H9 (cell line): ENCODE measurements around the gene CDH22. TPM values are rescaled to one million over a fixed set of nuclear protein-coding genes. Genes with fewer than 3 reads are reported as not detected.

Experiments used
- DNase-seq: peaks from one replicate; pipeline ENCODE4 v3.0.0-alpha.2; 2017
- H2AFZ ChIP-seq: one replicate; pipeline ENCODE4 v1.6.1; 2013; ENCODE audit warnings: mild to moderate bottlenecking, low read length, control low read depth, moderate library complexity
- H2AK5ac ChIP-seq: 2 replicates; pipeline ENCODE4 v1.6.1; 2013; ENCODE audit warnings: low read length, control low read depth, mixed read lengths; ENCODE audit not compliant: insufficient read length
- H2BK120ac ChIP-seq: one replicate; pipeline ENCODE4 v1.6.1; 2013; ENCODE audit warnings: low read depth, mild to moderate bottlenecking, low read length, control low read depth, inconsistent platforms; ENCODE audit not compliant: poor library complexity, severe bottlenecking
- H2BK12ac ChIP-seq: 2 replicates; pipeline ENCODE4 v1.6.1; 2013; ENCODE audit warnings: low read length, control low read depth, mixed read lengths, low read depth; ENCODE audit not compliant: insufficient read length
- H2BK15ac ChIP-seq: 2 replicates; pipeline ENCODE4 v1.6.1; 2013; ENCODE audit warnings: low read depth, low read length, control low read depth
- H2BK20ac ChIP-seq: one replicate; pipeline ENCODE4 v1.6.1; 2013; ENCODE audit warnings: low read depth, mild to moderate bottlenecking, low read length, control low read depth, inconsistent platforms; ENCODE audit not compliant: poor library complexity, severe bottlenecking
- H2BK5ac ChIP-seq: 2 replicates; pipeline ENCODE4 v1.6.1; 2013; ENCODE audit warnings: low read length, control low read depth, mixed read lengths; ENCODE audit not compliant: insufficient read length
- H3K14ac ChIP-seq: 2 replicates; pipeline ENCODE4 v1.6.1; 2013; ENCODE audit warnings: low read length, control low read depth; ENCODE audit not compliant: insufficient read depth
- H3K18ac ChIP-seq: 2 replicates; pipeline ENCODE4 v1.6.1; 2013; ENCODE audit warnings: low read depth, mild to moderate bottlenecking, mixed read lengths, low read length, control low read depth; ENCODE audit not compliant: insufficient read length
- H3K23ac ChIP-seq: 2 replicates; pipeline ENCODE4 v1.6.1; 2013; ENCODE audit warnings: low read length, control low read depth, mixed read lengths, low read depth; ENCODE audit not compliant: insufficient read length
- H3K23me2 ChIP-seq: 2 replicates; pipeline ENCODE4 v1.6.1; 2013; ENCODE audit warnings: low read depth, mild to moderate bottlenecking, mixed read lengths, low read length, control low read depth; ENCODE audit not compliant: insufficient read length, poor library complexity, severe bottlenecking
- H3K27ac ChIP-seq: 2 replicates; pipeline ENCODE4 v1.5.1; 2013; ENCODE audit warnings: low read length, control low read depth, mixed read lengths, low read depth; ENCODE audit not compliant: insufficient read length
- H3K27me3 ChIP-seq: 2 replicates; pipeline ENCODE4 v1.6.1; 2013; ENCODE audit warnings: low read length, control low read depth, inconsistent platforms; ENCODE audit not compliant: insufficient read depth
- H3K4ac ChIP-seq: 2 replicates; pipeline ENCODE4 v1.6.1; 2013; ENCODE audit warnings: low read depth, mild to moderate bottlenecking, control low read depth, inconsistent platforms, low read length, moderate library complexity
- H3K4me1 ChIP-seq: 2 replicates; pipeline ENCODE4 v1.6.1; 2013; ENCODE audit warnings: low read length, control low read depth, inconsistent platforms; ENCODE audit not compliant: insufficient read depth
- H3K4me2 ChIP-seq: 2 replicates; pipeline ENCODE4 v1.6.1; 2013; ENCODE audit warnings: low read length, control low read depth, mixed read lengths; ENCODE audit not compliant: insufficient read length, insufficient read depth
- H3K56ac ChIP-seq: 2 replicates; pipeline ENCODE4 v1.6.1; 2013; ENCODE audit warnings: low read depth, mild to moderate bottlenecking, mixed read lengths, low read length, control low read depth; ENCODE audit not compliant: insufficient read length
- H3K79me1 ChIP-seq: 2 replicates; pipeline ENCODE4 v1.6.1; 2013; ENCODE audit warnings: low read depth, mild to moderate bottlenecking, moderate library complexity, low read length, control low read depth, inconsistent platforms; ENCODE audit not compliant: insufficient read depth, poor library complexity, severe bottlenecking
- H3K79me2 ChIP-seq: 2 replicates; pipeline ENCODE4 v1.6.1; 2013; ENCODE audit warnings: low read length, control low read depth, inconsistent platforms; ENCODE audit not compliant: insufficient read depth
- H3K9ac ChIP-seq: 2 replicates; pipeline ENCODE4 v1.6.1; 2013; ENCODE audit warnings: low read length, control low read depth, mixed read lengths; ENCODE audit not compliant: insufficient read length; ENCODE audit errors: extremely low read depth
- H3K9me3 ChIP-seq: one replicate; pipeline ENCODE4 v1.6.1; 2013; ENCODE audit warnings: low read depth, low read length, inconsistent platforms; ENCODE audit not compliant: control insufficient read depth
- H3T11ph ChIP-seq: one replicate; pipeline ENCODE4 v1.6.1; 2013; ENCODE audit warnings: mild to moderate bottlenecking, low read length, control low read depth, inconsistent platforms
- H4K20me1 ChIP-seq: one replicate; pipeline ENCODE4 v1.6.1; 2013; ENCODE audit not compliant: control insufficient read depth, insufficient read length, insufficient read depth
- H4K5ac ChIP-seq: 2 replicates; pipeline ENCODE4 v1.6.1; 2013; ENCODE audit warnings: low read depth, mild to moderate bottlenecking, mixed read lengths, low read length, control low read depth; ENCODE audit not compliant: insufficient read length
- H4K8ac ChIP-seq: replicated peaks from 2 replicates; pipeline ENCODE4 v1.6.1; 2013; ENCODE audit warnings: low read length, control low read depth, mixed read lengths, low read depth; ENCODE audit not compliant: insufficient read length
- H4K91ac ChIP-seq: 2 replicates; pipeline ENCODE4 v1.6.1; 2013; ENCODE audit warnings: low read depth, mild to moderate bottlenecking, moderate library complexity, mixed read lengths, low read length, control low read depth; ENCODE audit not compliant: insufficient read length
- H3K27ac Mint-ChIP-seq, 3 experiments: 2 replicates in 2 of 3; 3 replicates in 1 of 3; pipeline ENCODE4 v1.8.0; 2020 to 2021; ENCODE audit warnings: mixed read lengths in 3 of 3, mild to moderate bottlenecking in 1 of 3, moderate library complexity in 1 of 3
- H3K27me3 Mint-ChIP-seq: 2 replicates; pipeline ENCODE4 v1.8.0; 2021; ENCODE audit warnings: low read depth, mild to moderate bottlenecking, moderate library complexity, mixed read lengths
- H3K36me3 Mint-ChIP-seq, 3 experiments: 2 replicates in 2 of 3; 3 replicates in 1 of 3; pipeline ENCODE4 v1.8.0; 2020 to 2021; ENCODE audit warnings: low read depth in 3 of 3, mixed read lengths in 3 of 3; ENCODE audit not compliant: insufficient read depth in 1 of 3
- H3K4me1 Mint-ChIP-seq, 2 experiments: 2 replicates each; pipeline ENCODE4 v1.8.0; 2020; ENCODE audit warnings: mixed read lengths in 2 of 2
- H3K4me3 Mint-ChIP-seq, 2 experiments: 2 replicates in 1 of 2; 3 replicates in 1 of 2; pipeline ENCODE4 v1.8.0; 2020 to 2021; ENCODE audit warnings: mild to moderate bottlenecking in 2 of 2, mixed read lengths in 2 of 2, moderate library complexity in 1 of 2
- H3K9me3 Mint-ChIP-seq, 2 experiments: 2 replicates in 1 of 2; 3 replicates in 1 of 2; pipeline ENCODE4 v1.8.0; 2020; ENCODE audit warnings: mild to moderate bottlenecking in 2 of 2, mixed read lengths in 2 of 2, moderate library complexity in 1 of 2
- CTCF ChIP-seq: fragments of 200-600 bp; sonication (generic); conservative IDR thresholded peaks from 3 replicates; pipeline ENCODE4 v1.8.0; 2021; ENCODE audit warnings: antibody characterized with exemption, mild to moderate bottlenecking
- WGBS: extraction: QIAGEN DNeasy Blood & Tissue Kit; methylation state at CpG from one replicate; pipeline ENCODE4 v1.1.7; 2013; ENCODE audit warnings: missing lambda C conversion rate, low lambda C conversion rate, mixed read lengths; ENCODE audit not compliant: insufficient read length; ENCODE audit errors: extremely low coverage; 5-methylcytosine and 5-hydroxymethylcytosine counted together
- total RNA-seq: library from RNA; stranded (reverse); gene quantifications from 2 replicates; pipeline ENCODE4 v1.2.1, GENCODE V29; 2021

Gene CDH22
- total RNA-seq, 1 experiment from 2014 or later, result not detected

DNA sequence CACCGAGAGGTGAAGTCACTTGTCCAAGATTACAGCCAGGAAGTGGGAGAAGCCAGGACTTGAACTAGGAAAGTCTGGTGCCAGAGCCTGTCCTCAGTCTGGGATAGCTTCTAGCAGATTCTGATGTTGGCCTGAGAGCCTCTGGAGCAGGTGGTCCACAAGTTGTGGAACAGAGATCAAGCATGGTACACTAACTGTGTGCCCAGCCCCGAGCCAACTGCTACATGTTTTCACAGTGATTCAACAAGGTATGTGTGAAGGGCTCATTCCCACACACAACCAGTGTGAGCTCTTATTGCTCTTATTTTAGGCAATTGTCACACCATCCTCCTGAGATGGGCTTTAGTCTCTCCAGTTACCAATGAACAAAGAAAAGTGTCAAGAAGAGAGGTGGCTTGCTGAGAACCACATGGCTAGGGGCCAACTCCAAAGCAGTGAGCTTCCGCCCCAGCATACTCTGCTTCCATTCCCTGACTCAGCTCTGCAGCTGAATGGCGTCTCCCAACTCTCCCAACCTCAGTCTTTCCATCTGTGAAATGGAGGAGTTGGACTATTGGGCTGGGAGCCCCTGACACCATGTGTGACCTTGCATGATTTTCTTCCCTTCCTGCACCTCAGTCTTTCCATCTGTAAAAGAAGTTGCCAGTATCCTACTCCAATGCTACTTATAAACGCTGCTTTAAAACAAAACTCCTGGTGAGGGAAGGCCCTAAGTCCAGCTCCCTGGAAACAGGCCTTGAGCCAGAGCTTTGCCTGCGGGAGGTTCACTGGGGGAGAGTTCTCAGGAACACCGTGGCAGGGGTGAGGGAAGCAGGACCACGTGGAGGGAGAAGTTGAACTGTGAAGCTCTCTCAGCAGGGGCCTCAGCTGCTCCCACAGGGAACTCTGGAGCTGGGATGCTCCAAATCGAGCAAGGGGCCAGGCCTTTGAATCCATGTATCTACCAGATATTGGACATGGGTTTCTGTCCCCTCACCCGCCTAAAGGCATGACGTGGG lies 40.9 kb downstream of the CDH22 start:
- Histone ChIP-seq H3K9me3 (no peaks in the 10 kb centered on the region), H2BK120ac (no peak overlapping the region), H3K56ac (no peak overlapping the region), H3T11ph (no peak overlapping the region), H4K8ac (no peak overlapping the region), H4K5ac (no peak overlapping the region), H3K79me1 (no peaks in the 10 kb centered on the region), H4K91ac (no peak overlapping the region), H3K14ac (no peak overlapping the region), H2BK15ac (no peak overlapping the region), H3K23ac (no peak overlapping the region), H3K79me2 (no peaks in the 10 kb centered on the region), H2AFZ (no peak overlapping the region), H3K4ac (no peak overlapping the region), H3K27me3 (no peaks in the 10 kb centered on the region), H2BK12ac (no peak overlapping the region), H3K4me2 (no peak overlapping the region), H3K27ac (no peak overlapping the region), H2BK5ac (no peak overlapping the region), H2AK5ac (no peak overlapping the region), H3K4me1 (no peaks in the 10 kb centered on the region), H3K18ac (no peak overlapping the region), H4K20me1 (peaks cover 3% of the 10 kb centered on the region), H3K9ac (no peak overlapping the region), H2BK20ac (no peak overlapping the region), H3K23me2 (no peaks in the 10 kb centered on the region)
- H3K27ac Mint-ChIP-seq, result peak overlapping the region in 1 of 3 experiments; percentile 20; a peak in 1 of 7 replicates
- WGBS, result no CpG with 5 or more reads among the region's 11 CpGs
- peaks cover 5 to 20% of the 10 kb centered on the region in 2 experiments; a peak in 3 of 4 replicates for H3K4me1 Mint-ChIP-seq
- H3K27me3 Mint-ChIP-seq, result peaks cover 26% of the 10 kb centered on the region
- H3K36me3 Mint-ChIP-seq, result no peaks in the 10 kb centered on the region
- no peak for DNase-seq
- H3K4me3 Mint-ChIP-seq, result no peak overlapping the region
- TF ChIP-seq CTCF, result no peak
- H3K9me3 Mint-ChIP-seq, result peaks cover 0 to 6% of the 10 kb centered on the region in 2 experiments; a peak in 3 of 5 replicates
